HEK293 (cell line): ENCODE results near the gene OR6P1.
A peak's percentile ranks its signal among the peaks of the same experiment; 100 is the strongest.

Source experiments
- CTCF ChIA-PET: fragments of 350-600 bp; formaldehyde crosslinking; extraction: SDS; loops from one replicate; lab custom pipeline; 2021; ENCODE audit warnings: antibody characterized with exemption; lab: Yijun Ruan, JAX
- POLR2A ChIA-PET: fragments of 300-600 bp; formaldehyde crosslinking; extraction: SDS; loops from one replicate; lab custom pipeline; 2020; ENCODE audit warnings: antibody characterized with exemption, inconsistent platforms; lab: Yijun Ruan, JAX
- H3K27ac ChIP-seq: fragments of 200-500 bp; sonication (Bioruptor generic); 2 replicates; pipeline ENCODE4 v1.5.1; 2014; ENCODE audit warnings: low read depth, low read length, control low read depth, inconsistent platforms; ENCODE audit errors: extremely low read depth
- H3K36me3 ChIP-seq, 2 experiments: fragments of 200-500 bp in 1 of 2; sonication (Bioruptor generic) in 1 of 2; 1 replicate in 1 of 2; 2 replicates in 1 of 2; pipeline ENCODE4 v1.5.1; 2014 to 2017; ENCODE audit warnings: inconsistent platforms in 2 of 2, low read length in 2 of 2; ENCODE audit not compliant: control insufficient read depth in 2 of 2, insufficient read depth in 1 of 2
- H3K4me1 ChIP-seq: fragments of 200-500 bp; sonication (Bioruptor generic); 2 replicates; pipeline ENCODE4 v1.5.1; 2014; ENCODE audit warnings: mild to moderate bottlenecking, low read length, inconsistent platforms; ENCODE audit not compliant: control insufficient read depth, insufficient read depth
- H3K4me3 ChIP-seq: 2 replicates; pipeline ENCODE4 v1.5.1; 2011; ENCODE audit warnings: low read depth, mild to moderate bottlenecking, control low read depth, low read length, moderate library complexity
- H3K9me3 ChIP-seq: fragments of 200-500 bp; sonication (Bioruptor generic); 2 replicates; pipeline ENCODE4 v1.5.1; 2014; ENCODE audit warnings: low read depth, low read length, inconsistent platforms; ENCODE audit not compliant: control insufficient read depth, insufficient read depth
- KLF1 ChIP-seq: fragments of 450-650 bp; formaldehyde crosslinking; IDR thresholded peaks from 2 replicates; pipeline ENCODE4 v1.5.1; 2016; ENCODE audit warnings: missing biosample characterization, missing genetic modification characterization
- OVOL3 ChIP-seq: fragments of 450-650 bp; formaldehyde crosslinking; IDR thresholded peaks from 2 replicates; pipeline ENCODE4 v1.5.1; 2016; ENCODE audit warnings: missing biosample characterization, missing genetic modification characterization
- ZNF19 ChIP-seq: fragments of 450-650 bp; formaldehyde crosslinking; IDR thresholded peaks from 2 replicates; pipeline ENCODE4; 2016; ENCODE audit warnings: missing biosample characterization, missing genetic modification characterization, low read depth
- ZNF266 ChIP-seq: fragments of 450-650 bp; formaldehyde crosslinking; IDR thresholded peaks from 2 replicates; pipeline ENCODE4 v1.5.1; 2016; ENCODE audit warnings: missing biosample characterization, missing genetic modification characterization, low read depth
- ZNF423 ChIP-seq: fragments of 450-650 bp; formaldehyde crosslinking; IDR thresholded peaks from 2 replicates; pipeline ENCODE4 v1.5.1; 2016; ENCODE audit warnings: missing biosample characterization, missing genetic modification characterization
- ZNF610 ChIP-seq: fragments of 450-650 bp; formaldehyde crosslinking; IDR thresholded peaks from 2 replicates; pipeline ENCODE4 v1.5.1; 2016; ENCODE audit warnings: missing biosample characterization, missing genetic modification characterization, borderline replicate concordance
- ZNF664 ChIP-seq: fragments of 450-650 bp; formaldehyde crosslinking; IDR thresholded peaks from 2 replicates; pipeline ENCODE4 v1.5.1; 2016; ENCODE audit warnings: missing biosample characterization, missing genetic modification characterization
- ZNF701 ChIP-seq: fragments of 450-650 bp; formaldehyde crosslinking; IDR thresholded peaks from 2 replicates; pipeline ENCODE4 v1.5.1; 2016; ENCODE audit warnings: missing biosample characterization, missing genetic modification characterization
- ZNF747 ChIP-seq: fragments of 450-650 bp; formaldehyde crosslinking; IDR thresholded peaks from 2 replicates; pipeline ENCODE4 v1.5.1; 2016; ENCODE audit warnings: missing biosample characterization, missing genetic modification characterization
- ZNF776 ChIP-seq: fragments of 450-650 bp; formaldehyde crosslinking; IDR thresholded peaks from 2 replicates; pipeline ENCODE4 v1.5.0; 2017; ENCODE audit warnings: missing biosample characterization, missing genetic modification characterization, borderline replicate concordance
- ZSCAN23 ChIP-seq: fragments of 450-650 bp; formaldehyde crosslinking; IDR thresholded peaks from 2 replicates; pipeline ENCODE4 v1.5.1; 2016; ENCODE audit warnings: missing biosample characterization, missing genetic modification characterization
- TF ChIP-seq, protein P1 (sequence below): fragments of 450-650 bp; IDR thresholded peaks from 2 replicates; pipeline ENCODE4 v1.5.1; 2018; ENCODE audit warnings: missing biosample characterization, mild to moderate bottlenecking, missing genetic modification characterization
- TF ChIP-seq, protein P2 (sequence below): fragments of 450-650 bp; formaldehyde crosslinking; IDR thresholded peaks from 2 replicates; pipeline ENCODE4 v1.5.1; 2017; ENCODE audit warnings: missing biosample characterization, missing genetic modification characterization
- TF ChIP-seq, protein P3 (sequence below): fragments of 450-650 bp; formaldehyde crosslinking; IDR thresholded peaks from 2 replicates; pipeline ENCODE4 v1.5.1; 2016; ENCODE audit warnings: missing biosample characterization, missing genetic modification characterization, borderline replicate concordance
- TF ChIP-seq, protein P4 (sequence below): IDR thresholded peaks from 2 replicates; pipeline ENCODE4 v1.6.1; 2011; ENCODE audit warnings: mild to moderate bottlenecking, low read depth, low read length, borderline replicate concordance
- TF ChIP-seq, protein P5 (sequence below): fragments of 450-650 bp; formaldehyde crosslinking; IDR thresholded peaks from 2 replicates; pipeline ENCODE4 v1.5.1; 2016; ENCODE audit warnings: missing biosample characterization, missing genetic modification characterization, low read depth
- TF ChIP-seq, protein P6 (sequence below): fragments of 450-650 bp; formaldehyde crosslinking; IDR thresholded peaks from 2 replicates; pipeline ENCODE4 v1.5.1; 2016; ENCODE audit warnings: missing biosample characterization, missing genetic modification characterization

The OR6P1 gene

DNA sequence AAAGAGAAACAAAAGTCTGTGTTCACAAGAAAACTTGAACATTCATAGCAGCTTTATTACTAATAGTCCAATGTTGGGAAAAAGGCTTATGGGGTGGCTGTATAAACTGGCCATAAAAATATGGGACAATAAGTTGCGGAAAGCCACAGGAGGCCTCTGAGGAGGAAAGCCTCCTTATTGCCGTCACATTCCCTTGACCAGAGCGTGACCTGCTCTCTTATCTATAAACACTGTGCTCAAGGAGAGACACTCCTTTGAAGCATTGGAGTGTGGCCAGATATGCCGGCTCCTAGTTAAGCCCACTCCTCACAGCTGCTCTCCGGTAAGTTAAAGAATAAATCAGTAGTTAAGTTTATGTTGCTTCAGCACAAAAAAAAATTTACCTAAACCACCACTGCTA lies 35.9 kb downstream of the OR6P1 start:
- CTCF ChIA-PET, result interaction anchor here (0.7 kb wide), 1 partner anchor 15 kb away, joined by 3 read pairs; no protein-coding TSS in a partner anchor
- Histone ChIP-seq H3K27ac (no peak overlapping the region), H3K36me3 (no peaks in the 10 kb centered on the region), H3K4me1 (no peaks in the 10 kb centered on the region), H3K9me3 (no peaks in the 10 kb centered on the region), H3K4me3 (no peak overlapping the region)
- TF ChIP-seq ZNF423 (tag by site-specific recombination), result no peak
- TF ChIP-seq, protein P1, sequence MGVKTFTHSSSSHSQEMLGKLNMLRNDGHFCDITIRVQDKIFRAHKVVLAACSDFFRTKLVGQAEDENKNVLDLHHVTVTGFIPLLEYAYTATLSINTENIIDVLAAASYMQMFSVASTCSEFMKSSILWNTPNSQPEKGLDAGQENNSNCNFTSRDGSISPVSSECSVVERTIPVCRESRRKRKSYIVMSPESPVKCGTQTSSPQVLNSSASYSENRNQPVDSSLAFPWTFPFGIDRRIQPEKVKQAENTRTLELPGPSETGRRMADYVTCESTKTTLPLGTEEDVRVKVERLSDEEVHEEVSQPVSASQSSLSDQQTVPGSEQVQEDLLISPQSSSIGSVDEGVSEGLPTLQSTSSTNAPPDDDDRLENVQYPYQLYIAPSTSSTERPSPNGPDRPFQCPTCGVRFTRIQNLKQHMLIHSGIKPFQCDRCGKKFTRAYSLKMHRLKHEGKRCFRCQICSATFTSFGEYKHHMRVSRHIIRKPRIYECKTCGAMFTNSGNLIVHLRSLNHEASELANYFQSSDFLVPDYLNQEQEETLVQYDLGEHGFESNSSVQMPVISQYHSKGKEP (tag by site-specific recombination), result no peak
- no peak for TF ChIP-seq OVOL3
- TF ChIP-seq, protein P2, sequence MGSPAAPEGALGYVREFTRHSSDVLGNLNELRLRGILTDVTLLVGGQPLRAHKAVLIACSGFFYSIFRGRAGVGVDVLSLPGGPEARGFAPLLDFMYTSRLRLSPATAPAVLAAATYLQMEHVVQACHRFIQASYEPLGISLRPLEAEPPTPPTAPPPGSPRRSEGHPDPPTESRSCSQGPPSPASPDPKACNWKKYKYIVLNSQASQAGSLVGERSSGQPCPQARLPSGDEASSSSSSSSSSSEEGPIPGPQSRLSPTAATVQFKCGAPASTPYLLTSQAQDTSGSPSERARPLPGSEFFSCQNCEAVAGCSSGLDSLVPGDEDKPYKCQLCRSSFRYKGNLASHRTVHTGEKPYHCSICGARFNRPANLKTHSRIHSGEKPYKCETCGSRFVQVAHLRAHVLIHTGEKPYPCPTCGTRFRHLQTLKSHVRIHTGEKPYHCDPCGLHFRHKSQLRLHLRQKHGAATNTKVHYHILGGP (tag by site-specific recombination), result no peak
- TF ChIP-seq KLF1 (tag by site-specific recombination), result no peak
- TF ChIP-seq, protein P3, sequence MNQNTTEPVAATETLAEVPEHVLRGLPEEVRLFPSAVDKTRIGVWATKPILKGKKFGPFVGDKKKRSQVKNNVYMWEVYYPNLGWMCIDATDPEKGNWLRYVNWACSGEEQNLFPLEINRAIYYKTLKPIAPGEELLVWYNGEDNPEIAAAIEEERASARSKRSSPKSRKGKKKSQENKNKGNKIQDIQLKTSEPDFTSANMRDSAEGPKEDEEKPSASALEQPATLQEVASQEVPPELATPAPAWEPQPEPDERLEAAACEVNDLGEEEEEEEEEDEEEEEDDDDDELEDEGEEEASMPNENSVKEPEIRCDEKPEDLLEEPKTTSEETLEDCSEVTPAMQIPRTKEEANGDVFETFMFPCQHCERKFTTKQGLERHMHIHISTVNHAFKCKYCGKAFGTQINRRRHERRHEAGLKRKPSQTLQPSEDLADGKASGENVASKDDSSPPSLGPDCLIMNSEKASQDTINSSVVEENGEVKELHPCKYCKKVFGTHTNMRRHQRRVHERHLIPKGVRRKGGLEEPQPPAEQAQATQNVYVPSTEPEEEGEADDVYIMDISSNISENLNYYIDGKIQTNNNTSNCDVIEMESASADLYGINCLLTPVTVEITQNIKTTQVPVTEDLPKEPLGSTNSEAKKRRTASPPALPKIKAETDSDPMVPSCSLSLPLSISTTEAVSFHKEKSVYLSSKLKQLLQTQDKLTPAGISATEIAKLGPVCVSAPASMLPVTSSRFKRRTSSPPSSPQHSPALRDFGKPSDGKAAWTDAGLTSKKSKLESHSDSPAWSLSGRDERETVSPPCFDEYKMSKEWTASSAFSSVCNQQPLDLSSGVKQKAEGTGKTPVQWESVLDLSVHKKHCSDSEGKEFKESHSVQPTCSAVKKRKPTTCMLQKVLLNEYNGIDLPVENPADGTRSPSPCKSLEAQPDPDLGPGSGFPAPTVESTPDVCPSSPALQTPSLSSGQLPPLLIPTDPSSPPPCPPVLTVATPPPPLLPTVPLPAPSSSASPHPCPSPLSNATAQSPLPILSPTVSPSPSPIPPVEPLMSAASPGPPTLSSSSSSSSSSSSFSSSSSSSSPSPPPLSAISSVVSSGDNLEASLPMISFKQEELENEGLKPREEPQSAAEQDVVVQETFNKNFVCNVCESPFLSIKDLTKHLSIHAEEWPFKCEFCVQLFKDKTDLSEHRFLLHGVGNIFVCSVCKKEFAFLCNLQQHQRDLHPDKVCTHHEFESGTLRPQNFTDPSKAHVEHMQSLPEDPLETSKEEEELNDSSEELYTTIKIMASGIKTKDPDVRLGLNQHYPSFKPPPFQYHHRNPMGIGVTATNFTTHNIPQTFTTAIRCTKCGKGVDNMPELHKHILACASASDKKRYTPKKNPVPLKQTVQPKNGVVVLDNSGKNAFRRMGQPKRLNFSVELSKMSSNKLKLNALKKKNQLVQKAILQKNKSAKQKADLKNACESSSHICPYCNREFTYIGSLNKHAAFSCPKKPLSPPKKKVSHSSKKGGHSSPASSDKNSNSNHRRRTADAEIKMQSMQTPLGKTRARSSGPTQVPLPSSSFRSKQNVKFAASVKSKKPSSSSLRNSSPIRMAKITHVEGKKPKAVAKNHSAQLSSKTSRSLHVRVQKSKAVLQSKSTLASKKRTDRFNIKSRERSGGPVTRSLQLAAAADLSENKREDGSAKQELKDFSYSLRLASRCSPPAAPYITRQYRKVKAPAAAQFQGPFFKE, result no peak
- no peak for TF ChIP-seq ZNF701 (tag by site-specific recombination)
- no peak for TF ChIP-seq ZNF19 (tag by site-specific recombination)
- TF ChIP-seq, protein P4, sequence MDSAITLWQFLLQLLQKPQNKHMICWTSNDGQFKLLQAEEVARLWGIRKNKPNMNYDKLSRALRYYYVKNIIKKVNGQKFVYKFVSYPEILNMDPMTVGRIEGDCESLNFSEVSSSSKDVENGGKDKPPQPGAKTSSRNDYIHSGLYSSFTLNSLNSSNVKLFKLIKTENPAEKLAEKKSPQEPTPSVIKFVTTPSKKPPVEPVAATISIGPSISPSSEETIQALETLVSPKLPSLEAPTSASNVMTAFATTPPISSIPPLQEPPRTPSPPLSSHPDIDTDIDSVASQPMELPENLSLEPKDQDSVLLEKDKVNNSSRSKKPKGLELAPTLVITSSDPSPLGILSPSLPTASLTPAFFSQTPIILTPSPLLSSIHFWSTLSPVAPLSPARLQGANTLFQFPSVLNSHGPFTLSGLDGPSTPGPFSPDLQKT, result no peak
- TF ChIP-seq ZNF266 (tag by site-specific recombination), result no peak
- POLR2A ChIA-PET, result no interaction called here

DNA sequence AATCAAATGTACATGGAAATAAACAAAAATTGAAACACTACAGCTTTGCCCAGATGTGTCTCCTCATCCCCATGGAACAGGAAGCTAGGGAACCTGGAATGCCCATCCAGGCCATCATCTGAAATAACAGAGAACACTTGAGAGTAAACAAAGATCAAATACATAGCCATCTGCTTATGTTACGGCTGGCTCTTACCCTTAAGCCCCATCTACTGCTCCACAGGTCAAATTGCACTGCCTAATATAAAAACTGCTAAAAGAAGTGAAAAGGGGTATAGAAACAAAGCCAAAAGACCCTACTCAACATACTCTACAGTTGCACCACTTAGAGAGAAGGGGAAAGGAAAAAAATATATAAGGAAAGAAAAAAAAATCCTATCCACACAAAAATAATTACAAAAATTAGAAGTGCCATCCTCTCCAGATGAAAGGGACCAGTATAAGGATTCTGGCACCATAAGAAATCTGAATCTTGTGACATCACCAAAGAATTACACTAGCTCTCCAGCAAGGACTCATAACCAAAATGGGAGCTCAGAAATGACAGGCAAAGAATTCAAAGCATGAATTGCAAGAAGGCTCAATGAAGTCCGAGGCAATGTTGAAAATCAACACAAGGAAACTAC lies 43.1 kb downstream of the OR6P1 start:
- H3K27ac ChIP-seq, result no peak overlapping the region
- no peaks in the 10 kb centered on the region for H3K36me3 ChIP-seq
- no peaks in the 10 kb centered on the region for H3K9me3 ChIP-seq
- H3K4me1 ChIP-seq, result no peaks in the 10 kb centered on the region
- ChIA-PET CTCF (interaction anchor here (0.6 to 1.3 kb wide), 5 partner anchors 16 to 452 kb away, joined by 3 to 6 read pairs (median 4); no protein-coding TSS in a partner anchor), POLR2A (no interaction called here)
- no peak overlapping the region for H3K4me3 ChIP-seq
- TF ChIP-seq, protein P5, sequence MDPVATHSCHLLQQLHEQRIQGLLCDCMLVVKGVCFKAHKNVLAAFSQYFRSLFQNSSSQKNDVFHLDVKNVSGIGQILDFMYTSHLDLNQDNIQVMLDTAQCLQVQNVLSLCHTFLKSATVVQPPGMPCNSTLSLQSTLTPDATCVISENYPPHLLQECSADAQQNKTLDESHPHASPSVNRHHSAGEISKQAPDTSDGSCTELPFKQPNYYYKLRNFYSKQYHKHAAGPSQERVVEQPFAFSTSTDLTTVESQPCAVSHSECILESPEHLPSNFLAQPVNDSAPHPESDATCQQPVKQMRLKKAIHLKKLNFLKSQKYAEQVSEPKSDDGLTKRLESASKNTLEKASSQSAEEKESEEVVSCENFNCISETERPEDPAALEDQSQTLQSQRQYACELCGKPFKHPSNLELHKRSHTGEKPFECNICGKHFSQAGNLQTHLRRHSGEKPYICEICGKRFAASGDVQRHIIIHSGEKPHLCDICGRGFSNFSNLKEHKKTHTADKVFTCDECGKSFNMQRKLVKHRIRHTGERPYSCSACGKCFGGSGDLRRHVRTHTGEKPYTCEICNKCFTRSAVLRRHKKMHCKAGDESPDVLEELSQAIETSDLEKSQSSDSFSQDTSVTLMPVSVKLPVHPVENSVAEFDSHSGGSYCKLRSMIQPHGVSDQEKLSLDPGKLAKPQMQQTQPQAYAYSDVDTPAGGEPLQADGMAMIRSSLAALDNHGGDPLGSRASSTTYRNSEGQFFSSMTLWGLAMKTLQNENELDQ (tag by site-specific recombination), result no peak
- no peak for TF ChIP-seq ZNF664
- no peak for TF ChIP-seq ZNF610 (tag by site-specific recombination)
- TF ChIP-seq, protein P6, sequence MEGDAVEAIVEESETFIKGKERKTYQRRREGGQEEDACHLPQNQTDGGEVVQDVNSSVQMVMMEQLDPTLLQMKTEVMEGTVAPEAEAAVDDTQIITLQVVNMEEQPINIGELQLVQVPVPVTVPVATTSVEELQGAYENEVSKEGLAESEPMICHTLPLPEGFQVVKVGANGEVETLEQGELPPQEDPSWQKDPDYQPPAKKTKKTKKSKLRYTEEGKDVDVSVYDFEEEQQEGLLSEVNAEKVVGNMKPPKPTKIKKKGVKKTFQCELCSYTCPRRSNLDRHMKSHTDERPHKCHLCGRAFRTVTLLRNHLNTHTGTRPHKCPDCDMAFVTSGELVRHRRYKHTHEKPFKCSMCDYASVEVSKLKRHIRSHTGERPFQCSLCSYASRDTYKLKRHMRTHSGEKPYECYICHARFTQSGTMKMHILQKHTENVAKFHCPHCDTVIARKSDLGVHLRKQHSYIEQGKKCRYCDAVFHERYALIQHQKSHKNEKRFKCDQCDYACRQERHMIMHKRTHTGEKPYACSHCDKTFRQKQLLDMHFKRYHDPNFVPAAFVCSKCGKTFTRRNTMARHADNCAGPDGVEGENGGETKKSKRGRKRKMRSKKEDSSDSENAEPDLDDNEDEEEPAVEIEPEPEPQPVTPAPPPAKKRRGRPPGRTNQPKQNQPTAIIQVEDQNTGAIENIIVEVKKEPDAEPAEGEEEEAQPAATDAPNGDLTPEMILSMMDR, result peak; percentile 30; the same call in 1 of the 2 replicates
- TF ChIP-seq ZNF776 (tag by site-specific recombination), result no peak
- TF ChIP-seq, protein P1 (tag by site-specific recombination), result no peak
- TF ChIP-seq ZSCAN23 (tag by site-specific recombination), result no peak
- TF ChIP-seq ZNF423 (tag by site-specific recombination), result no peak
- no peak for TF ChIP-seq ZNF747
